Fibroblast of the aortic adventitia (primary cell): Measurements from ENCODE around the gene NHERF1. TPM values are rescaled to one million over a fixed set of nuclear protein-coding genes. Genes with fewer than 3 reads are reported as not detected.

Experiments used
- DNase-seq: peaks from one replicate; pipeline ENCODE4 v3.0.0-alpha.2; 2010; ENCODE audit warnings: low read depth
- H3K4me3 ChIP-seq: 2 replicates; pipeline ENCODE4 v1.5.1; 2011; ENCODE audit warnings: low read depth, mild to moderate bottlenecking, control low read depth, low read length, moderate library complexity
- total RNA-seq: library from RNA; depleted of rRNA; stranded (reverse); fragments of >200 nt; gene quantifications from 2 replicates; pipeline ENCODE4 v1.2.3, GENCODE V29; 2012; ENCODE audit warnings: low replicate concordance
- TF ChIP-seq, protein P1 (sequence below): IDR thresholded peaks from 2 replicates; pipeline ENCODE4 v1.5.1; 2011; ENCODE audit warnings: mild to moderate bottlenecking, low read length, control low read depth, inconsistent platforms; ENCODE audit not compliant: insufficient read depth

Gene NHERF1
- total RNA-seq, 1 donor: 11.0 TPM

DNA sequence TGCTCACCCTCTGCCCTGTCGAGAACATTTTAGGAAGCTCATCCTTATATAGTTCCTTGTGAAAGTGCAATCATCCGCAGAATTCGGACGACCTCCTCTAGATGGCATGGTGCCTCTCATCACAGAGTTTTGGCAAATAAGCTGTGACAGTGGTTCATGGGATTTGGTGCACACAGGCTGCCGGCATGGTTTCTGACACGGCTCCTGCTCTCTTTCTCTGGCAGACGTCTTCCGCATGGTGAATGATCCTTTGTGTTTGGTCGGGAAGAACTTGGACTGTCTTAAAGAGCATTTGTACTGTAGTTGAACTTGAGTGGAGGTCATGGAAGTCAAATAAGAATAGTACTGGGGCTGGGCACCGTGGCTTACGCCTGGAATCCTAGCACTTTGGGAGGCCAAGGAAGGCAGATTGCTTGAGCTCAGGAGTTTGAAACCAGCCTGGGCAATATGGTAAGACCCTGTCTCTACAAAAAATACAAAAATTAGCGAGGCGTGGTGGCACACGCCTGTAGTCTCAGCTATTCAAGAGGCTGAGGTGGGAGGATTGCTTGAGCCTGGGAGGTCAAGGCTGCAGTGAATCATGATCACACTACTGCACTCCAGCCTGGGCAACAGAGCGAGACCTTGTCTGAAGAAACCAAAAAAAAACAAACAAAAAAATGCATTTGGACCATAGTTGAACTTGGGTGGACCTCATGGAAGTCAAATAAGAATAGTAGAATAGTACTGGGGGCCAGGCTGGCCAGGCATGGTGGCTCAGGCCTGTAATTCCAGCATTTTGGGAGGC lies 62.5 kb downstream of the NHERF1 start:
- DNase-seq: no peak
- H3K4me3 ChIP-seq: no peak overlapping the region
- TF ChIP-seq, protein P1, sequence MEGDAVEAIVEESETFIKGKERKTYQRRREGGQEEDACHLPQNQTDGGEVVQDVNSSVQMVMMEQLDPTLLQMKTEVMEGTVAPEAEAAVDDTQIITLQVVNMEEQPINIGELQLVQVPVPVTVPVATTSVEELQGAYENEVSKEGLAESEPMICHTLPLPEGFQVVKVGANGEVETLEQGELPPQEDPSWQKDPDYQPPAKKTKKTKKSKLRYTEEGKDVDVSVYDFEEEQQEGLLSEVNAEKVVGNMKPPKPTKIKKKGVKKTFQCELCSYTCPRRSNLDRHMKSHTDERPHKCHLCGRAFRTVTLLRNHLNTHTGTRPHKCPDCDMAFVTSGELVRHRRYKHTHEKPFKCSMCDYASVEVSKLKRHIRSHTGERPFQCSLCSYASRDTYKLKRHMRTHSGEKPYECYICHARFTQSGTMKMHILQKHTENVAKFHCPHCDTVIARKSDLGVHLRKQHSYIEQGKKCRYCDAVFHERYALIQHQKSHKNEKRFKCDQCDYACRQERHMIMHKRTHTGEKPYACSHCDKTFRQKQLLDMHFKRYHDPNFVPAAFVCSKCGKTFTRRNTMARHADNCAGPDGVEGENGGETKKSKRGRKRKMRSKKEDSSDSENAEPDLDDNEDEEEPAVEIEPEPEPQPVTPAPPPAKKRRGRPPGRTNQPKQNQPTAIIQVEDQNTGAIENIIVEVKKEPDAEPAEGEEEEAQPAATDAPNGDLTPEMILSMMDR: no peak

GRCh38 chr17:74812109-74813009 lies 63.9 kb downstream of the NHERF1 start:
- TF ChIP-seq, protein P1: no peak
- DNase-seq: no peak
- no peak overlapping the region for H3K4me3 ChIP-seq

GRCh38 chr17:74814453-74814852 lies 66.0 kb downstream of the NHERF1 start:
- no peak overlapping the region for H3K4me3 ChIP-seq
- TF ChIP-seq, protein P1: no peak
- no peak for DNase-seq

DNA sequence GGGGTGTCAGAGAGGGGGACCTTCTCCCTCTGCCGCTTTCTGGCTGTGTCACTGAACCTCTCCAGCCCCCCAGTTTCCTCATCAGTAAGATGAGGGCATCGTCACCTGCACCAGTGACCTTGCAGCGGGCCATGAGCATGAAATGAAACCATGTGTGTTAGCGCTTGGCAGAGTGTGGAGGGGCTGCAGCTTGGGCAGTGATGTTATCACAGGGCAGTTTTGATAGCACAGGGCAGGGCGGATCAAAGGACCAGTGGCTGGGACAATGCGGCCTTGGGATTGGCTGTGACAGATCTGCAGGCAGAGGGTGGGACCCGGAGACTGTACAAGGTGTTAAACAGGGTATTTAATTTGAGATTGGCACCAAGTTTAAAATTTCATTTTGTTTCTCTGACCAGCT lies 66.6 kb downstream of the NHERF1 start:
- H3K4me3 ChIP-seq: no peak overlapping the region
- DNase-seq: no peak
- TF ChIP-seq, protein P1: no peak

- no peak overlapping the region for H3K4me3 ChIP-seq
- DNase-seq: no peak
- TF ChIP-seq, protein P1: no peak
These were observed 67.3 kb downstream of the NHERF1 start for GRCh38 chr17:74815550-74816370.

GRCh38 chr17:74816905-74817620 lies 68.6 kb downstream of the NHERF1 start:
- TF ChIP-seq, protein P1: no peak
- no peak for DNase-seq
- no peak overlapping the region for H3K4me3 ChIP-seq
